HG02970 (cell line): ENCODE measurements around the gene GAP43.
A peak's percentile ranks its signal among the peaks of the same experiment; 100 is the strongest.

Source experiments
- ATAC-seq: cut with Tn5 transposase; IDR thresholded peaks from one replicate; pipeline ENCODE4 v1.9.1; 2021; ENCODE audit warnings: mild to moderate bottlenecking, moderate library complexity, moderate number of reproducible peaks; ENCODE audit not compliant: unreplicated experiment, low FRiP score

Gene GAP43

GRCh38 chr3:115626721-115627120 lies 3.4 kb downstream of the GAP43 start:
- ATAC-seq, result no peak

- peak; percentile 72 for ATAC-seq
These were observed 4.1 kb downstream of the GAP43 start for GRCh38 chr3:115627180-115628074.

- peak; percentile 34 for ATAC-seq
These were observed 4.7 kb downstream of the GAP43 start for GRCh38 chr3:115628075-115628412.

GRCh38 chr3:115630850-115631249 lies 7.5 kb downstream of the GAP43 start:
- ATAC-seq, result no peak

- no peak for ATAC-seq
These were observed 8.7 kb downstream of the GAP43 start for GRCh38 chr3:115632026-115632425.

- no peak for ATAC-seq
These were observed 10.2 kb downstream of the GAP43 start for GRCh38 chr3:115633467-115633866.

GRCh38 chr3:115634052-115634451 lies 10.7 kb downstream of the GAP43 start:
- ATAC-seq, result no peak

- no peak for ATAC-seq
These were observed 12.1 kb downstream of the GAP43 start for GRCh38 chr3:115635406-115635805.

- ATAC-seq, result no peak
These were observed 14.9 kb downstream of the GAP43 start for GRCh38 chr3:115638241-115638640.

- no peak for ATAC-seq
These were observed 15.7 kb downstream of the GAP43 start for GRCh38 chr3:115638991-115639390.

- ATAC-seq, result no peak
These were observed 21.1 kb downstream of the GAP43 start for GRCh38 chr3:115644391-115644790.

GRCh38 chr3:115646027-115646690 lies 22.8 kb downstream of the GAP43 start:
- no peak for ATAC-seq

- ATAC-seq, result no peak
These were observed 25.2 kb downstream of the GAP43 start for GRCh38 chr3:115648559-115648958.

GRCh38 chr3:115651087-115651486 lies 27.8 kb downstream of the GAP43 start:
- ATAC-seq, result no peak

- no peak for ATAC-seq
These were observed 28.3 kb downstream of the GAP43 start for GRCh38 chr3:115651599-115651998.

- peak; percentile 54 for ATAC-seq
These were observed 29.4 kb downstream of the GAP43 start for GRCh38 chr3:115652738-115653137.

- ATAC-seq, result no peak
These were observed 32.5 kb downstream of the GAP43 start for GRCh38 chr3:115655761-115656282.

GRCh38 chr3:115657168-115657567 lies 33.9 kb downstream of the GAP43 start:
- ATAC-seq, result no peak

GRCh38 chr3:115658032-115658336 lies 34.7 kb downstream of the GAP43 start:
- no peak for ATAC-seq

- peak; percentile 92 for ATAC-seq
These were observed 35.2 kb downstream of the GAP43 start for GRCh38 chr3:115658337-115659181.
